DOHH2 (cell line): ENCODE measurements around the gene AADACL3.

Experiments used
- EZH2phosphoT487 ChIP-seq: fragments of 200-600 bp; sonication (generic); IDR thresholded peaks from 2 replicates; pipeline ENCODE4 v1.6.1; 2017; ENCODE audit warnings: borderline replicate concordance, mild to moderate bottlenecking, antibody characterized with exemption, low read length, moderate library complexity, mixed read lengths
- TF ChIP-seq, protein P1 (sequence below): fragments of 200-600 bp; sonication (generic); IDR thresholded peaks from one replicate; pipeline ENCODE4 v1.5.1; 2014; ENCODE audit warnings: antibody characterized with exemption, mild to moderate bottlenecking, low read depth, low read length; ENCODE audit not compliant: poor library complexity, severe bottlenecking

DNA sequence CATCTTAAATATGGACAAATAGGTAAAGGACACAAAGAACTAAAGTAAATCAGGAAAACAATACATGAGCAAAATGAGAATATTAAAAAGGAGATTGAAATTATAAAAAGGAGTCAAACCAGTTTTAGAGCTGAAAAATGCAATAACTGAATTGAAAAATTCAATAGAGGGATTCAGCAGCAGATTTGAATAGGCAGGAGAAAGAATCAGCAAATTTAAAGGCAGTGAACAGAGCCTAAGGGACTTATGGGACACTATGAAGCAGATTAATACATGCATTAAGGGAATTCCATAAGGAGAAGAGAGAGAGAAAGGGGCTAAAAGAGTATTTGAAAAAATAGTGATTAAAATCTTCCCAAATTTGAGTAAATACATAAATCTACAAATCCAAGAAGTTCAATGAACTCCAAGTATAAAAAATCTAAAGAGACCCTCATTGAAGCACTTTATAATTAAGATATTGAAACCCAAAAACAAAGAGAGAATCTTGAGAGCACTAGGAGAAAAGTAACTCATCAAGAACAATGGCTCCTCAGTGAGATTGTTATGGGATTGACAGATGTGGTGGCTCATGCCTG lies 33.0 kb downstream of the AADACL3 start:
- no peak for TF ChIP-seq EZH2phosphoT487
- TF ChIP-seq, protein P1, sequence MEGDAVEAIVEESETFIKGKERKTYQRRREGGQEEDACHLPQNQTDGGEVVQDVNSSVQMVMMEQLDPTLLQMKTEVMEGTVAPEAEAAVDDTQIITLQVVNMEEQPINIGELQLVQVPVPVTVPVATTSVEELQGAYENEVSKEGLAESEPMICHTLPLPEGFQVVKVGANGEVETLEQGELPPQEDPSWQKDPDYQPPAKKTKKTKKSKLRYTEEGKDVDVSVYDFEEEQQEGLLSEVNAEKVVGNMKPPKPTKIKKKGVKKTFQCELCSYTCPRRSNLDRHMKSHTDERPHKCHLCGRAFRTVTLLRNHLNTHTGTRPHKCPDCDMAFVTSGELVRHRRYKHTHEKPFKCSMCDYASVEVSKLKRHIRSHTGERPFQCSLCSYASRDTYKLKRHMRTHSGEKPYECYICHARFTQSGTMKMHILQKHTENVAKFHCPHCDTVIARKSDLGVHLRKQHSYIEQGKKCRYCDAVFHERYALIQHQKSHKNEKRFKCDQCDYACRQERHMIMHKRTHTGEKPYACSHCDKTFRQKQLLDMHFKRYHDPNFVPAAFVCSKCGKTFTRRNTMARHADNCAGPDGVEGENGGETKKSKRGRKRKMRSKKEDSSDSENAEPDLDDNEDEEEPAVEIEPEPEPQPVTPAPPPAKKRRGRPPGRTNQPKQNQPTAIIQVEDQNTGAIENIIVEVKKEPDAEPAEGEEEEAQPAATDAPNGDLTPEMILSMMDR, result no peak
